Natural killer cell (primary cell): ENCODE data around the gene LRRC73. TPM values are rescaled to one million over a fixed set of nuclear protein-coding genes. Genes with fewer than 3 reads are reported as not detected.
"Not testable (repeated sequence)": the region's sequence is repeated elsewhere in the genome, so short reads cannot be mapped to it uniquely, and the experiment has no call there.

ENCODE experiments used
- ATAC-seq, 3 donors: fragments of 150-1000 bp in 2 of 3; fragments of 200-7000 bp in 1 of 3; cut with Tn5 transposase; 1 replicate in 1 of 3; 2 replicates in 2 of 3; pipeline ENCODE4 v1.10.0; 2021; ENCODE audit warnings: mild to moderate bottlenecking in 2 of 3, moderate library complexity in 2 of 3
- DNase-seq, 2 donors: peaks; one replicate each; pipeline versions ENCODE4 v3.0.0 to v3.0.0-alpha.2; 2013 to 2021; ENCODE audit warnings: mixed read lengths in 1 of 2
- H3K27ac ChIP-seq: one replicate; pipeline ENCODE4 v1.5.1; 2013; ENCODE audit warnings: mild to moderate bottlenecking, low read length
- H3K27me3 ChIP-seq: one replicate; pipeline ENCODE4 v1.6.1; 2013; ENCODE audit warnings: low read length; ENCODE audit not compliant: control insufficient read depth, insufficient read depth
- H3K36me3 ChIP-seq: one replicate; pipeline ENCODE4 v1.6.1; 2013; ENCODE audit warnings: low read length; ENCODE audit not compliant: control insufficient read depth, insufficient read depth
- H3K4me1 ChIP-seq: one replicate; pipeline ENCODE4 v1.6.1; 2013; ENCODE audit warnings: low read length; ENCODE audit not compliant: control insufficient read depth, insufficient read depth
- H3K4me3 ChIP-seq: one replicate; pipeline ENCODE4 v1.5.1; 2013; ENCODE audit warnings: low read length
- H3K9me3 ChIP-seq: one replicate; pipeline ENCODE4 v1.6.1; 2013; ENCODE audit warnings: low read length; ENCODE audit not compliant: control insufficient read depth, insufficient read depth
- H3K27ac Mint-ChIP-seq, 2 donors: one replicate each; pipeline ENCODE4 v1.8.0; 2022; ENCODE audit warnings: mild to moderate bottlenecking in 2 of 2, mixed read lengths in 2 of 2, moderate library complexity in 1 of 2
- H3K27me3 Mint-ChIP-seq, 2 donors: one replicate each; pipeline ENCODE4 v1.8.0; 2022; ENCODE audit warnings: low read depth in 2 of 2, mixed read lengths in 2 of 2
- H3K36me3 Mint-ChIP-seq: one replicate; pipeline ENCODE4 v1.8.0; 2022; ENCODE audit warnings: mixed read lengths
- H3K4me1 Mint-ChIP-seq, 2 donors: one replicate each; pipeline ENCODE4 v1.8.0; 2022; ENCODE audit warnings: mixed read lengths in 2 of 2
- H3K4me3 Mint-ChIP-seq: one replicate; pipeline ENCODE4 v1.8.0; 2022; ENCODE audit warnings: mild to moderate bottlenecking, moderate library complexity, mixed read lengths
- H3K9me3 Mint-ChIP-seq, 2 donors: one replicate each; pipeline ENCODE4 v1.8.0; 2022; ENCODE audit warnings: mixed read lengths in 2 of 2
- CTCF ChIP-seq: fragments of 200-600 bp; IDR thresholded peaks from one replicate; pipeline ENCODE4 v1.8.0; 2022; ENCODE audit warnings: antibody characterized with exemption
- WGBS: methylation state at CpG from one replicate; pipeline ENCODE4 v1.1.7; 2013; ENCODE audit warnings: missing lambda C conversion rate; ENCODE audit not compliant: insufficient coverage; 5-methylcytosine and 5-hydroxymethylcytosine counted together
- intact Hi-C: fragments of 100-400 bp; cut with micrococcal nuclease; formaldehyde crosslinking; loops from one replicate; pipeline ENCODE4 v1.14.2; 2022
- total RNA-seq, 4 donors: library from RNA; stranded (reverse); fragments of 120-200 nt in 1 of 4; gene quantifications; one replicate each; pipeline versions ENCODE4 v1.2.3 to v1.2.4, GENCODE V29; 2013 to 2022

The LRRC73 gene
- total RNA-seq, 3 donors from 2014 or later (not counting 1 experiment from before 2014, with no cell fraction given), result 0.24 to 0.68 (median 0.45) TPM

DNA sequence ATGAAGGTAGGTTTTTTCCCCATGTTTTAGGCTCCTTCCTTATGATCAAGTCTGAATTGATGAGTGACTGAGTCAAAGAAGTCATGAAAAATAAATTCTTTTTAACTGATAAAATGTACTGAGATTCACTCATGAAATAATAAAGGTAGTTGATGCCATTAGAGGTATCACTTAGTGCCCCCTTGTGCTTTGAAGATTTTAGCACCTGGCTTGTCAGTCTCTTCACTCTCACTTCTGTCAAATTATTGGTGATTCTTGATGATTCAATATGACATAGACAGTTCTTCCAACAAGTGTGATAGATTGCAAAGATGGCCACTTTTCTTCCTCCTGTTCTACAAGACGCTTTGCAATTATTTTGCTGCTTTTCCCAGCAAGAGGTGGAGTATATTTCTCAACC, 50.6 kb downstream of the LRRC73 start:
- Mint-ChIP-seq H3K36me3 (no peaks in the 10 kb centered on the region), H3K4me1 (peaks cover 11 to 20% of the 10 kb centered on the region in 2 donors), H3K27ac (no peak overlapping the region), H3K27me3 (peaks cover 19 to 26% of the 10 kb centered on the region in 2 donors), H3K4me3 (no peak overlapping the region), H3K9me3 (no peaks in the 10 kb centered on the region)
- ATAC-seq (no peak), DNase-seq (no peak)
- no peak for TF ChIP-seq CTCF
- H3K36me3 ChIP-seq, result no peaks in the 10 kb centered on the region
- peaks cover 11% of the 10 kb centered on the region for H3K27me3 ChIP-seq
- H3K4me3 ChIP-seq, result no peak overlapping the region
- peaks cover 12% of the 10 kb centered on the region for H3K4me1 ChIP-seq
- 83% methylated on average over 1 of the region's 1 CpG for WGBS
- no peaks in the 10 kb centered on the region for H3K9me3 ChIP-seq
- H3K27ac ChIP-seq, result no peak overlapping the region
- intact Hi-C loops, result no loop called here

- H3K36me3 Mint-ChIP-seq, intact Hi-C loops, H3K36me3 ChIP-seq, H3K4me3 Mint-ChIP-seq, DNase-seq, H3K27ac ChIP-seq, H3K27ac Mint-ChIP-seq, H3K4me3 ChIP-seq, H3K27me3 ChIP-seq, H3K9me3 ChIP-seq, H3K9me3 Mint-ChIP-seq, ATAC-seq: not testable (repeated sequence)
- H3K4me1 Mint-ChIP-seq, result peaks cover 16 to 25% of the 10 kb centered on the region in 2 donors
- 95% methylated on average over 15 of the region's 15 CpGs for WGBS
- H3K4me1 ChIP-seq, result peaks cover 16% of the 10 kb centered on the region
- H3K27me3 Mint-ChIP-seq, result peaks cover 18 to 19% of the 10 kb centered on the region in 2 donors
These were observed 52.0 kb downstream of the LRRC73 start for GRCh38 chr6:43458154-43458553.

- no peak for TF ChIP-seq CTCF
- H3K27ac Mint-ChIP-seq, result no peak overlapping the region
- H3K27me3 ChIP-seq, result peaks cover 4% of the 10 kb centered on the region
- H3K9me3 ChIP-seq, result no peaks in the 10 kb centered on the region
- H3K27me3 Mint-ChIP-seq, result peaks cover 15% of the 10 kb centered on the region in 2 donors
- H3K9me3 Mint-ChIP-seq, result no peaks in the 10 kb centered on the region
- WGBS, result 42% methylated on average over 3 of the region's 9 CpGs
- H3K4me1 ChIP-seq, result peaks cover 16% of the 10 kb centered on the region
- no peak overlapping the region for H3K4me3 Mint-ChIP-seq
- H3K36me3 ChIP-seq, result no peaks in the 10 kb centered on the region
- intact Hi-C loops, result no loop called here
- H3K4me1 Mint-ChIP-seq, result peaks cover 16 to 25% of the 10 kb centered on the region in 2 donors
- no peak for ATAC-seq
- H3K27ac ChIP-seq, result no peak overlapping the region
- H3K36me3 Mint-ChIP-seq, result no peaks in the 10 kb centered on the region
- no peak for DNase-seq
- H3K4me3 ChIP-seq, result no peak overlapping the region
These were observed 52.5 kb downstream of the LRRC73 start for GRCh38 chr6:43457643-43458042.

Other genes with a start within 250 kb of the LRRC73 start
- gene SLC22A7, start 212.1 kb downstream of the LRRC73 start, total RNA-seq, result not detected
- 1 to 10 TPM; 3.6 to 5.3 (median 4.3) TPM for gene CRIP3, start 201.5 kb downstream of the LRRC73 start, total RNA-seq
- gene ZNF318, start 140.7 kb downstream of the LRRC73 start, total RNA-seq, result 10 to 100 TPM; 34.6 to 45.9 (median 43.0) TPM
- gene ABCC10, start 82.8 kb downstream of the LRRC73 start, total RNA-seq, result 10 to 100 TPM; 74.6 to 90.5 (median 81.9) TPM
- not detected for gene DLK2, start 54.8 kb downstream of the LRRC73 start, total RNA-seq
- gene TJAP1, start 32.8 kb downstream of the LRRC73 start, total RNA-seq, result 10 to 100 TPM; 26.7 to 33.8 (median 29.9) TPM
- 10 to 100 TPM; 59.3 to 78.4 (median 70.0) TPM for gene YIPF3, start 6.6 kb upstream of the LRRC73 start, total RNA-seq
- 10 to 100 TPM; 22.3 to 29.3 (median 25.8) TPM for gene POLR1C, start 6.7 kb upstream of the LRRC73 start, total RNA-seq
- 10 to 100 TPM; 47.6 to 54.6 (median 48.7) TPM for gene XPO5, start 65.7 kb upstream of the LRRC73 start, total RNA-seq
- 10 to 100 TPM in 1 of 3 donors, 1 to 10 TPM in 2; 7.7 to 11.2 (median 7.8) TPM for gene POLH, start 65.8 kb upstream of the LRRC73 start, total RNA-seq
- gene GTPBP2, start 118.9 kb upstream of the LRRC73 start, total RNA-seq, result 10 to 100 TPM; 56.5 to 71.7 (median 69.3) TPM
- 10 to 100 TPM; 29.9 to 43.3 (median 38.3) TPM for gene MAD2L1BP, start 125.5 kb upstream of the LRRC73 start, total RNA-seq
- gene RSPH9, start 134.7 kb upstream of the LRRC73 start, total RNA-seq, result under 1 TPM in 1 of 3 donors, not detected in 2; 0.23 TPM
- 10 to 100 TPM; 29.0 to 39.8 (median 33.1) TPM for gene MRPS18A, start 177.4 kb upstream of the LRRC73 start, total RNA-seq